ENCODE results near the gene PIWIL1. TPM values are rescaled to one million over a fixed set of nuclear protein-coding genes. Genes with fewer than 3 reads are reported as not detected.

The PIWIL1 gene
- total RNA-seq, 1 donor from 2014 or later: not detected

- H3K36me3 Mint-ChIP-seq (ENCODE audit: insufficient read depth): no peaks in the 10 kb centered on the region
- no peak overlapping the region for H3K4me3 Mint-ChIP-seq (ENCODE audit: low read depth)
- DNase-seq (ENCODE audit: low spot score, unreplicated experiment): no peak
- no peak for TF ChIP-seq CTCF (IDR thresholded peaks at IDR 0.05; ENCODE audit: unreplicated experiment)
- peaks cover 3% of the 10 kb centered on the region for H3K9me3 Mint-ChIP-seq (ENCODE audit: low read depth)
- H3K27me3 Mint-ChIP-seq: peaks cover 19% of the 10 kb centered on the region
- H3K4me1 Mint-ChIP-seq (ENCODE audit: low read depth): peaks cover 3% of the 10 kb centered on the region
- no peak overlapping the region for H3K27ac Mint-ChIP-seq
Observed at GRCh38 chr12:130394906-130395305, 57.2 kb downstream of the PIWIL1 start.

- H3K4me3 Mint-ChIP-seq (ENCODE audit: low read depth): no peak overlapping the region
- H3K27ac Mint-ChIP-seq: no peak overlapping the region
- H3K27me3 Mint-ChIP-seq: peaks cover 6% of the 10 kb centered on the region
- no peak for TF ChIP-seq CTCF (IDR thresholded peaks at IDR 0.05; ENCODE audit: unreplicated experiment)
- H3K4me1 Mint-ChIP-seq (ENCODE audit: low read depth): peaks cover 3% of the 10 kb centered on the region
- H3K9me3 Mint-ChIP-seq (ENCODE audit: low read depth): no peaks in the 10 kb centered on the region
- H3K36me3 Mint-ChIP-seq (ENCODE audit: insufficient read depth): no peaks in the 10 kb centered on the region
- no peak for DNase-seq (ENCODE audit: low spot score, unreplicated experiment)
Observed at GRCh38 chr12:130396667-130397066, 59.0 kb downstream of the PIWIL1 start.

GRCh38 chr12:130398100-130398848, 60.6 kb downstream of the PIWIL1 start:
- no peak for DNase-seq (ENCODE audit: low spot score, unreplicated experiment)
- H3K4me3 Mint-ChIP-seq (ENCODE audit: low read depth): no peak overlapping the region
- H3K4me1 Mint-ChIP-seq (ENCODE audit: low read depth): peaks cover 3% of the 10 kb centered on the region
- no peaks in the 10 kb centered on the region for H3K36me3 Mint-ChIP-seq (ENCODE audit: insufficient read depth)
- H3K27me3 Mint-ChIP-seq: peaks cover 11% of the 10 kb centered on the region
- no peak overlapping the region for H3K27ac Mint-ChIP-seq
- H3K9me3 Mint-ChIP-seq (ENCODE audit: low read depth): no peaks in the 10 kb centered on the region
- TF ChIP-seq CTCF (IDR thresholded peaks at IDR 0.05; ENCODE audit: unreplicated experiment): no peak

- no peak for DNase-seq (ENCODE audit: low spot score, unreplicated experiment)
- Mint-ChIP-seq H3K4me1 (ENCODE audit: low read depth) (peaks cover 2% of the 10 kb centered on the region), H3K4me3 (ENCODE audit: low read depth) (no peak overlapping the region), H3K27me3 (peaks cover 9% of the 10 kb centered on the region), H3K36me3 (ENCODE audit: insufficient read depth) (no peaks in the 10 kb centered on the region), H3K27ac (peak overlapping the region; percentile 73), H3K9me3 (ENCODE audit: low read depth) (no peaks in the 10 kb centered on the region)
- peak; percentile 50 for TF ChIP-seq CTCF (IDR thresholded peaks at IDR 0.05; ENCODE audit: unreplicated experiment)
Observed at GRCh38 chr12:130401703-130402102, 64.0 kb downstream of the PIWIL1 start.

GRCh38 chr12:130405332-130405731, 67.6 kb downstream of the PIWIL1 start:
- no peaks in the 10 kb centered on the region for H3K9me3 Mint-ChIP-seq (ENCODE audit: low read depth)
- no peak for DNase-seq (ENCODE audit: low spot score, unreplicated experiment)
- H3K36me3 Mint-ChIP-seq (ENCODE audit: insufficient read depth): no peaks in the 10 kb centered on the region
- no peak overlapping the region for H3K27ac Mint-ChIP-seq
- no peak for TF ChIP-seq CTCF (IDR thresholded peaks at IDR 0.05; ENCODE audit: unreplicated experiment)
- no peaks in the 10 kb centered on the region for H3K4me1 Mint-ChIP-seq (ENCODE audit: low read depth)
- H3K4me3 Mint-ChIP-seq (ENCODE audit: low read depth): no peak overlapping the region
- H3K27me3 Mint-ChIP-seq: peaks cover 5% of the 10 kb centered on the region

Data from progenitor cell of endocrine pancreas (in vitro differentiated cells).